GM12892 (cell line): ENCODE data around the gene GNAI2.

ENCODE experiments used
- POLR2A ChIP-seq: IDR thresholded peaks from 2 replicates; pipeline ENCODE4 v1.6.1; 2011; ENCODE audit warnings: low read depth, low read length, control low read depth
- POLR2AphosphoS5 ChIP-seq: IDR thresholded peaks from 2 replicates; pipeline ENCODE4 v1.6.1; 2011; ENCODE audit warnings: low read depth, low read length, control low read depth
- TAF1 ChIP-seq: IDR thresholded peaks from 2 replicates; pipeline ENCODE4 v1.6.1; 2011; ENCODE audit warnings: low read depth, mild to moderate bottlenecking, control low read depth, low read length, borderline replicate concordance

DNA sequence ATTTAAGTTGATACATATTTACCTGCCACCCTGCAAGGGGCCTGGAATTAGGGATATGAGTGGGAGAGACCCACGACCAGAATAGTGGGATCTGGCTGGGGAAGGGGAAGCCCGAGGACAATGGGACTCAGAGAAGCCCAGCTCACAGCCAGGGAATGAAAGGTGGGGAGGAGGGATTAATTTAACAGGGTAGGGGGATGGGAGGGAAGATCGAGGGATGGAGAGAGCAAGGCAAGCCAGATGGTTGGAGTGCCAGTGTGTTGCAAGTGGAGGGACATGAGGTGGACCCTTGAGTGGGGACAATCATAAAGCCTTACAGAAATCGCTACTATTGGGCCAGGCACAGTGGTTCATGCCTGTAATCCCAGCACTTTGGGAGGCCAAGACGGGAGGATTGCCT is 4.4 kb upstream of the GNAI2 start:
- TF ChIP-seq TAF1: no peak
- TF ChIP-seq POLR2A: no peak
- no peak for TF ChIP-seq POLR2AphosphoS5
